GM21528 (cell line): ENCODE results near the gene FANK1.

Experiments
- ATAC-seq: cut with Tn5 transposase; IDR thresholded peaks from one replicate; pipeline ENCODE4 v1.9.1; 2021; ENCODE audit warnings: mild to moderate bottlenecking, moderate library complexity; ENCODE audit not compliant: unreplicated experiment, low FRiP score

The FANK1 gene

DNA sequence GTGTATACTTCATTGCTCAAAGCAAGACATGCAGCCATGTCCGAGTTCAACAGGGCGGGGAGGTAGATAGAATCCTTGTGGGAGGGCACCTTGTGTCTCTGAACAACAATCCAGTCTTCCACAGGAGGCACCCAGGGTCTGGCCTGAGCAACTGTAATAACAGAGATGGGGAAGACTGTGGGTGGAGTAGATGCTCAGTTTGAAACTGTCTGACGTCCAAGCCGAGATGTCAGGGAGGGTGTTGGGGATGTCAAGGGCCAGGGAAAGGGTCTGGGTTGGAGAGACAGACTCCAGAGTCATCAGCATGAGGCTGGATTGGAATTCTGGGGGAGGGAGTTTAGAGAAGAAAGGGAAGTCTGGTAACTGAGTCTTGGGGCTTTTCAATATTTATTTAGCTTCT, 88.0 kb downstream of the FANK1 start:
- no peak for ATAC-seq

DNA sequence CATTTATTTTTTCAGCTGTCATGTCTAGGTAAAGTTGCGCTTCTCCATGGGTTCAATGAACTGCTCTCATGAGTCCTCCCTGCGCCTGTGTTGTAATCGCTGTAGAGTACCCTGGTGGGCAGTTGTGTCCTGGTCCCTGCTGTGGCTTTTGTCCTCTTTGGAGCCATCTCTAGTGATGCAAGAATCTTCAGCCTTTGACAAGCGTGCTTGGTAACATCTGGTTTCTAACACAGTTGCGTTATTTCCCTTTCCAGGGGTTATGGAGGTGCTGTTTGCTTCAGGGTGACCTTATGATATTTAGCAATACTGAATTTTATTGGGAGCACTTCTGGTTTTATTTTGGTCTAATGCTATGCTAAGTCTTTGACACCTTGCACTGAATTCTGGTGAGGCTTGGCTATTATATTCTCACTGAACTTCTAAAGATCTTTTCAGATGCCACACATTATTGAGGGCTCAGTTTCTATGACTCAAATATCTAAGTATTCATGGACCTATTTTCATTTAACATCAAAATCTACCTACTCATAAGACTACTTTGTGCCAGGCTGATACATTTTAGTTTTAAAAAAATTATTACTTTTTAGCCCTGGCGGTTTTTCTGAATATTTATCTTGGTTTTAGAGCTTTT, 88.6 kb downstream of the FANK1 start:
- ATAC-seq, result no peak

DNA sequence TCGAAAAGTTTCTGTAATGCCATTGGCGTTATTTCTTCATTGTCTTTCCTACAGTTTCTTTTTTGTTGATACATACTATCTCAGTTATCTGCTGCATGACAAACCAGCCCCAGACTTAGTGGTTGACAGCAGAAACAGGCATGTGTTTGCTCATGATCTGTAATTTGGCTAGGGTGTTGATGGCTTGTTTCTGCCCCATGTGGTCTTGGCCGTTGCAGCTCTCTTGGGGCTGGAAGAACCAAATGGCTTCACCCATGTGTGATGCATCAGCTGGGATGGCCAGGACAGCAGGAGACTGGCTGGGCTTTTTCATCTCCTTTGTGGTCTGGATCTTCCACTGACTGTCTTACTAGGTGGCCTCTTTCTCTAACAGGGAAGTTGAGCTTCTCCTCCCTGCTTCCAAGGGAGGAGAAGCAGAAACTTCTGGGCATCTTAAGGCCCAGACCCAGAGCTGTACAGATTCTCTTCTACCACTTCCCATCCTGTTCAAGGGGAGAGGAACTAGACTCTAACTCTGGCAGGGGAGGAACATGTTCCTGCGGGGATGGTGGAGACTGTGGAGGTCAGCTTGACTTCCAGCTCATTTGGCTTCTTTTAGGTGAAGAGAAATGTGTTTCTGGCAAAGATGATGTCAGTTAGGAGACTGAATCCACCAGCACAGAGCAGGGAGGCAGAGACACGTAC, 89.3 kb downstream of the FANK1 start:
- ATAC-seq, result no peak

DNA sequence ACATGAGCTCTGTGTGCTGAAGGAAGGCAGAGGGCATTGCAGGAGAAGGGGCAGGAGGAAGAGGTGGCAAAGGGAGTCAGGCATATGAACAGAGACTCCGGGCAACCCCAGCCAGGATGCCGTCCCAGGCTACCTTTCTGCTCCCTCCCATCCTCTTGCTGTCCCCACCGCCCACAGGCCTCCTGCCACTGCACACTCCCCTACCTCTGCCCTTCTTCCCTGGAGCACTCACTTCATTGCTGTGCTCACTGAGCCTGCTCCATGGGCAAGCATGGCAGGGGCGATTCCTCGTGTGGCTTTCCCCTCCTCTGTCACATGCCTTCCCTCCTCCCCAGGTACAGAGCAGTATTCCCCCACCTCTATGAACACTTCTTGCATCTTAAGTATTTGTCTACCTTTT, 93.4 kb downstream of the FANK1 start:
- no peak for ATAC-seq

DNA sequence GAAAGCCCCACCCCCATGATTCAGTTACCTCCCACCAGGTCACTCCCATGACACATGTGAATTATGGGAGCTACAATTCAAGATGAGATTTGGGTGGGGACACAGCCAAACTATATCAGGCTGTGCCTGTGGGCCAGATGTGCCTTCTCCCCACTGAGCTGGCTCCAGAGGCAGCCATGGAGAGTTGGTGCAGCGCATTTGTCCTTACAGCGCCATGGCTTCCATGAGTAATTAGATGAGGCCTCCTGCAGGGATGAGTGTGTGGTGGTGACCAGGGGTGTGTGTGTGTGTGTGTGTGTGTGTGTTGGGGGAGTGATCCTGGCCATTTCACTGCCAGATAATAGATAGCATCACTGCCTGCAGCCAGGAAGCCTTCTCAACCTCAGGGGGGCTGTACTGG, 94.6 kb downstream of the FANK1 start:
- ATAC-seq, result no peak

DNA sequence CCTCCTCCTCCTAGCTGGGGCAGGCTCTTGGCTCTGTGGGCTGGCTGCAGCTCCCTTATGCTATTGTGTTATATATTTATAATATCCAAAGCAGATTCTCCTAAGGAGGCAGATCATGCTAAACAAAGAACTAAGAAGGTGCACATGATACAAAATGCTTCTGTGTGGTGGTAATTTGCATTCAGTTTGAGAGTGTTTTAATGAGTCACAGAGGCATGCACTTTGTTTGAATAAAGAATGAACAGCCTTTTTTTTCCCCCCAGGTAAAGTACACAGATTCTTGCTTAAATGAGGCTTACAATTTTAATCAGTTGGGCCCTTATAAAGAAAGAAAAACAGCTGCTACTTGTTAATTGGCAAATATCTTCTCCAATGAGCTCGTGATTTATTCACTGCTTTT, 95.0 kb downstream of the FANK1 start:
- no peak for ATAC-seq

DNA sequence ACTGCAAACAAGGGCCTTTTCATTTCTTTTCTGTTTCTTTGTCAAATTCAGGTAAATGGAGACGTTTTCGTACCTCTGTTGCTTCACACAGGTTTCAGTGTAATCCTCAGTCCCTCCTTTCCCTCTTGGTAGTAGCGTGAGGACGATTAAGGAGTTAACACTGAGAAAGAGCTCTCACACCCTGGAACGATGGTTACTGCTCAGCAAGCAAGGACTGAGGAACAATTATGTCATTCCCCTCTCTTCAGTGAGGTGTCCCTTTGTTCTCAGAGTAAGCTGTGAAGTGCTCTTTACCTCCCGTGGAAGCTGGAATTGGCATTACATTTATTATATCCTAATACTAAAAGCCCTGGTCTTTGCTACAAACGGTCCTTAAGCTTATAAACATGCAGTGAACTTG, 95.9 kb downstream of the FANK1 start:
- no peak for ATAC-seq

DNA sequence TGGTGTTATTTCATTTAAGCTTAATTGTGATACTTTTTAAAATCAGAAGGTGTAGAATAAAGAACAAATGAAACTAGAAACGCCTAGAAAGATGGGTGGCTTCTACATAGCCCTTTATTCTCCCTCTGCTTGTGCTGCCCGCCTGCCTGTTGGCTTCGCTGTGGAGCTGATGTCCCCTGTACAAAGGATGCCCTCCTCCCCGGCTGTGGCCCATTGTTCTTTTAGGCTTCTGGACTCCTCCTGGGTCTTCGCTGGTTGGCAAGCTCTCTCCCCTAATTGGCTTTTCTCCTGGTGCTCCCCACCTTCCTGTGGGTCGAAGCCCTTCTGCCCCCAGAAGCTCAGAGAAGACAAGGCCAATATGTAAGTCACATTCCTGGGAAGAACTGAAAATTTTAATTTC, 98.2 kb downstream of the FANK1 start:
- ATAC-seq, result no peak

DNA sequence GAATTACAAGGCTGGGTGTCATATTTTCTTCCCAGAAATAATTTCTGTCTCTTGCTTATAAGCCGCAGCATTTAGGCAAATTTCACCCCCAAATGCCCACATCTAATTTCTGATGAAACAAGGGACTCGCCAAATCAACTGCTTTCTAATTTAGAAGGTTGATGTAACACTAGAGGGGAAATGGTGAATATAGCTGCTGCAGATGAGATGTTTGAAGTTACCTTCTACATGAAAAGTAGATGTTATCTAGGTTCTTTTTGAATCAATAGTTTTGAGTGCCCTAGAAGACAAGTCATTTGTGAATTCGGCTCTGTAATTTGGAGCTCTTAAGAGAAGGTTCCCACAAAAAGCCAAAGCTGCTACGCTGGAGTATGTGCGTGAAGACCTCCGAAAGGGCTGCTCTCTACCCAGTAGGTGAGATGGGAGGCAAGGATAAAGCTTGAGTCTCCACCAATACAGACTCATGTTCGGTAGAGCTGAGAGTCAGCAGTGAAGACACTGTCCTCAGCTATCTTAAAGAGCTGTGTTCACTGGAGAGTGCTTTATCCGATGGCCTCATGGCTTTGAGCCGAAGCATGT, 99.5 kb downstream of the FANK1 start:
- no peak for ATAC-seq

DNA sequence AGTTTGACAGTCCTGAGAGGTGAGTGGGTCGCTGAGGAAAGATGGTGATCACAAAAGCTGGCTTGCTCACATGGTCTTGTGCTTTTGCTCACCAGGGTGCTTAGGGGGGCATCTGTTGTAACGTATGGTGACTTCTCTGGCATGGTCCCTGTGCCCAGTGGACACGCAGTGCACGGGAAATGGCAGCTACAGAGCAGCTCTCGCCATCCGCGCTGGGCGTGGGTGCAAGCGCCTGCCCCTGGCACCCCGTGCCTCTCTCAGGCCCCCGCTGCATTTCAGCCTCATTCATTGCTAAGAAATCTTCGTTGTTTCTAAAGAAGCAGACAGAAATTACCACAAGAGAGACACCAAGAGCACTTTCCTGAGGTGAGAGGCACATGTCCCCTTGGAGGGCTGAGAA, 101.2 kb downstream of the FANK1 start:
- ATAC-seq, result no peak

DNA sequence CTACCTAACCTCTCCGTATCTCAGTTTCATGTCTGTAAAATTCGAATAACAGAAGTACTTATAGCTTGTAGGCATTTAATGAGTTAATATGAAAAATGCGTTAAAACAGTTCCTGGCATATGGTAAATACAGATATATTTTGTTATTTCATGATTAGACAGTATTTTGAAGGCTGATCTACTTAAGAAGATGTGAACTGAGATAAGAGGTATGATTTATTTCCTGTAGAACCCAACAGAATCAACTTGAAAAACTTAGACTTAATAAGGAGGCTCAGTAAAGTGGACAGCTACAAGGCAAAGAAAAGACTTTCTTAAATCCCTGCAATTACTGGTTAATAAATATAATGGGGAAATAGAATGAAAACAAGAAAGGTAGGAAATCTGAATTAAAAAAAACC, 103.3 kb downstream of the FANK1 start:
- ATAC-seq, result no peak

DNA sequence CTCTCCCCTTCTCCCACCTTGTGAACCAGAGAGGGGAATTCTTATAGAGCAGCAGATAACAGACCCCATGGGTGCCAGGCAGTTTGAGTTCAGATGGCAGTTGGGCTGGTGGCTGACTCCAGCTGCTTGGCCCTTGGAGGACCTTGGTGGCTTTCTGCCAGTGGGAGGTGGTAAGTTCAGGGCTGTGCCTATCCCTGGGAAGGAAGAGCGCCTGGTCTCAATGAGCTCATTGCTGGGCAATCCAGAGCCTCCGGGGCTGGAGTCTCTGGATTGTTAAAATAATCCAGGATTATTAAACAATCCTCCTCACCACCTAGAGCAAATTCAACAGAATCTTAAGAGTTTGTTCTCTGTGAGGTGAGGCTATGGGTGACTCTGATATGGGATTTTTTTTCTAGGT, 105.2 kb downstream of the FANK1 start:
- ATAC-seq, result no peak

DNA sequence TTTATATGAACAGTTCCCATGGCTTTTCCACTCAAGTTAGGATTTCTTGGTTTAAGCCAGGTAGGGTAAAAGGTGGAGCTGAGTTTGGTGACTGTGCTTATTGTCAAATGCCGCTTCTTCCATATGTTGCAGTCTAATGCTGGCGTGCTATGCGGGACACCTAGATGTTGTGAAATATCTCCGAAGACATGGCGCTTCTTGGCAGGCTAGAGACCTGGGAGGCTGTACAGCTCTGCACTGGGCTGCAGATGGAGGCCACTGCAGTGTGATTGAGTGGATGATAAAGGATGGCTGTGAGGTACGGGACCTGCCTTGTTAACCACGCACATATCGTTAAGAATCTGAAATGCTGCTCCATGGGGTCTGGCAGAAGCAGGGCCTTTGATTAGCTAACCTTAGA, 108.4 kb downstream of the FANK1 start:
- ATAC-seq, result no peak

DNA sequence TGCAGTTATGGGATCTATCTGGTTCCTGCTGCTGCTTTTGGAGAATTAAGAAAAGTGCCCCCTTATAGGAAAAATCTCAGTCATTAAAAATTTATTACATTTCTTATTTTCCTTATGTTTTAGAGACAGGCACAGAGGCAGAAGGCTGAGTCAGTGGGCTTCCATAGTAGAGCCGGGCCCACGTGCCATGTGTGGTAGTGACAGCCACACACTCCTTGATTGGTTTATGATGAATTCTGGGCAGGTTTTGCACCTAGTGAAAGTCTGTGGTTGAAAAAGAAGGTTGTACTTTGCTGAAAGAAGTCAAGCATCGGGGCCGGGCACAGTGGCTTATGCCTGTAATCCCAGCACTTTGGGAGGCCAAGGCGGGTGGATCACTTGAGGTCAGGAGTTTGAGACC, 109.9 kb downstream of the FANK1 start:
- no peak for ATAC-seq

DNA sequence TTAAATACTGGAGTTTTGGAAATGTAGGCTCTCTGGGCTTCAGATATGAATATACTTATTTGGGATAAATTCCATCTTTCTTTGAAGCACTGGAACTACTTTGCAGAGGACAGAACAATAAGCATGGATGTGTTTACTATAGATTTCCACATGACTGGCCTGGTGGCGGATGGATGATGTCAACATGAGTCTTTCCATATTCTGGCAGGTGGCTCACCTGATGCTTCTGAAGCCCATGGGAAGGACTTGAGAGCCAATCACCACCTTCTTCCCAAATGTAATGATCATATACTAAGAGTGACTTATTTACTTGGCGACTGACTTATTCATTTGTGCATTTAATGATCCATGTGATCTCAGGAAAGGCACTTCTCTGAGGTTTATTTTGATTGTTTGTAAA, 110.5 kb downstream of the FANK1 start:
- ATAC-seq, result no peak

DNA sequence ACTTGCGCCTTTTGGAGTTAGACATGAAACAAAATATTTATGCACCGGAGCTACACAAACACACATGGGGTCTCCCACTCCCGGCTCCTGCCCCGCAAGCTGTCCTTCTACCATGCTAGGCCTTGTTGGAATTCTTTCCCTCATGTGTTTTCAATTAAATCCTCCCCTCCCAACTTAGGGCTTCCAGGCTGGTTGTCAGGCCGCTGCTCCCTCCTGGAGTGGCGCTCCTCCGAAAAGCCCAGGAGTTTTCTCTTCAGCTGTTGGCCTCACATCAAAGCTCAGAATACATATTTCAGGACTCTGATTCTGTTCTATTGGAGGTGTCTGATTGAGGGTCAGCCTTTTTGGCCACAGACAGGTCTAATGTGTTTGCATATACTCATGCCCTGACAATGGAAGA, 113.3 kb downstream of the FANK1 start:
- no peak for ATAC-seq

DNA sequence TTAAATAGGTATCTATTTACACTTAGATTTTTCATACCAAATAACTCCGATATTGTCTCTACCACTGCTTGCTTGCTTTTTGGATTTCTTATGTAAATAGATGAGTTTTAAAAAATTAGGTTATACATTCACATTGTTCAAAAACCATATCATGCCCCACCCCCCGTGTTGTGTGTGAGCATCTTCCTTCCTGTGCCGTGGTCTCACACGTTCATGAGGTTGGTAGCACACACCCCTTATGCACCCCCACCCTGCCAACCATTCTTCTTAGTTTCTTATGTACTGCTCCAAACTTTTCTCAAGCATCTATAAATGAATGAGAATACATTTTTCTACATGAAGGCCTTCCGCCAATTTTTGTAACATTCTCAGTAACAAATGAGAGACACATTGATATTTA, 115.6 kb downstream of the FANK1 start:
- no peak for ATAC-seq

DNA sequence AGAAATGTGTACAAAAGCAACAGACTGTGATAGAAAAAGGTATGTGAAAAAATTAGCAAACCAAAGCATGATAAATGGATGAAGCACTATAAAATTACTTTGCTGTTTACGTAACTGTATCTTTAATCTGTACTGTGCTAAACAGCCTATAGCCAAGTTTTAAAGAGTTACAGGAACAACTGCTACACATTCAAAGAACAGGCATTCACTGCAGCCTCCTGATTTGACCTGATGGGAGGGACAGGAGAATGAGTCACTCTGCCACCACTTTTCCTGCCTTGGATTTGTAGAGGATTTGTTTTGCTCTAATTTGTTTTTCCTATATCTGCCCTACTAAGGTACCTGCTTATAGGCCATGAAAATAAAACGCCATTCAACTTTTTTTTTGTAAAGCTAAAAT, 116.1 kb downstream of the FANK1 start:
- ATAC-seq, result no peak

DNA sequence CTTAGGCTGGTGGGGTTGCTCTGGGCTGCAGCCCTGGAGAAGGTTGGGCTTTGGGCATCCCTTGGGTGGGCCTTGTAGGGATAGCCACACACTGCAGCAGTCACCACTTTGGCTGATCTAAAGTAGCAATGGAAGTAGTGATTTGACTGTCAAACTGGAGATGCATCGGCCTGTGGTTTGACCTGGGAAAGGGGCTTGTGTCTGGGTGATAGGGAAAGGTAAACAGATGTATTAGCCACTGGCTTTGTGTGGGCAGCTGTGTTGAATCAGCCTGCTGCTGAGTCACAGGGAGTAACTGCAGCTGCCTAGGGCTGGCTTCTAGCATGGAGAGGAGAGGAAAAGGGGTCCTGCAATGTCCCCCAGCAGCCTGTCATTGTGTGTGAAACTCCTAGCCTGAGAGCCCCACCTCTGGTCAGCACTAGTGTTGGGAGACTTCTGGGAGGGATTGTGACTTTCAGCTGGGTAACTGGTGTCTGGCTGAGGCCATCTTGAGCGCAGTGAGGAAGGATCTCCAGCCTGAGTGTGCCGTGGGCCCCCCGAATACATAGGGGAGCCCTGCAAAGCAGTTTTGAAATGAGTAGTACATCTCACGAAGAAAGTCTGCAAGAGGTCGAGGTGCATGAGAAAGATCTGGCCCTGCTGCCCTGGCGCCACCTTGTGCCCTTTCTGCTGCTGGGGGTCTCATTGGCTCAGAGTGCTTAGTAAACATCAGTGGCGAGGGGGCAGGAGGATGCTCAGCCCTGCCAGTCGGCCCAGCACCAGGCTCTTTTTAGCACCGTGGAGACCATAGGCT, 117.3 kb downstream of the FANK1 start:
- ATAC-seq, result no peak

DNA sequence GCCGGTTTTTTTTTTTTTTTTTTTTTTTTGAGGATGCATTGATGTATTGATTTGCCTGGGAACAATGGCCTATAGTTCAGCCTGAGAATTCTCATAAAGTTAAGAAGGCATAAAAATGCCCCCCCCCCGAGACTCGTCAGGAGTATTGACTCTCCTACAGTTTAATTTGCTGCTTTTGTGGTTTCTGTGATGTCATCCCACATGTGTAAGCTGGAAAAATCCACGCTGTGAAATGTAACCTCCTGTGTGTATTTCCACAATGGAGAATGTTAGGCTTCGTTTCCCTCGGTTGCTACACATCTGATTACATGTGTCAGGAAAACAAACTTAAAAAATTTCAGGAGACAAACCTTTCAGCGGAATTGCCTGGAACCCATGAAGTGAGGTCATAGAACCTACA, 117.9 kb downstream of the FANK1 start:
- ATAC-seq, result no peak

DNA sequence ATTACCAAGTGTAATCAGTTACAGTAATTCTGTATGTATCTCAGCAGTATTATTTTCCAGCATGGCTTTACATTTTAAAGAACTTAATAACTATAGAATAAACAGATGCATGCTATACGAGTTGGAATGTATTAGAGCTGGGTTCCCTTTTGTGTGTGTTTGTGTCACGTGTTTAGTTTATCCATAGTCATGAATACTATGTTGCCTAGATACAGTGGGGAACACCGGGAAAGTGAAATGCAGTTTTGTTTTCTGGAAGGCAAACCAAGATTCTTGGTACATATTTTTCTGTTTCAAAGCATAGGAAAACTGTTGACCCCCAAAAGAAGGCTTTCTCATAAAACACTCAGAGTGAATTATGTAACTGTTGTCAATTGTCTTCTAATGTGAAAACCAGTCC, 119.0 kb downstream of the FANK1 start:
- no peak for ATAC-seq
